ENCODE results near the gene CEP20.
A peak's percentile ranks its signal among the peaks of the same experiment; 100 is the strongest.
"Not testable (repeated sequence)": the region's sequence is repeated elsewhere in the genome, so short reads cannot be mapped to it uniquely, and the experiment has no call there.

The CEP20 gene

DNA sequence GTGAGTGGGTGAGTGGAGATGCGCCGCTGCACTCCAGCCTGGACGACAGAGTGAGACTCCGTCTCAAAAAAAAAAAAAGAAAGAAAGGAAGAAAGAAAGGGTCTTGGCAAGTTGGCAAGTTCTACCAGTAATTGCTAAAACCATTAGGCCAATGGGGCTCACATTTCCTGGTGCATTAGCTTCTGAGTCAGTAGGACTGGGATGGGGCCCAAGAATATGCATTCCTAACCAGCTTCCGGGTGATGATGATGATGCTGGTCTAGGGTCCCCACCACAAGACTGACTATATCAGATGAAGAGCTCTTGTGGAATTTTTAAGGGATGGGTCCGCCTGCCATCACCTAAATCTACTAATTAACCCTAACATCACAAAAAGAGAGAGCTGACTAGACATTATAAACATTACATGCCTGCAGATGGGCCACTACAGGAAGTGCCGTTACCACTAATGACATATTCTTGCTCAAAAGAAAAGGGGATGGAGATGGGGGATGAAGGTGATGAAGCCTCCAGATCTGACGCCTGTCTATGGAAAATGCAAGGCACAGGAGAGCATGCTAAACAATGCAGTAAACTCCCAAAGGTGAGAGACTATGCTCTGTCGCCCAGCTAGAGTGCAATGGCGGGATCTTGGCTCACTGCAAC lies 44.6 kb downstream of the CEP20 start:
- no peak for DNase-seq
- in situ Hi-C loops (cut with MboI; ENCODE audit: low pct_unique_long_range_greater_than_20kb, low sequenced_read_pairs) = no loop called here

DNA sequence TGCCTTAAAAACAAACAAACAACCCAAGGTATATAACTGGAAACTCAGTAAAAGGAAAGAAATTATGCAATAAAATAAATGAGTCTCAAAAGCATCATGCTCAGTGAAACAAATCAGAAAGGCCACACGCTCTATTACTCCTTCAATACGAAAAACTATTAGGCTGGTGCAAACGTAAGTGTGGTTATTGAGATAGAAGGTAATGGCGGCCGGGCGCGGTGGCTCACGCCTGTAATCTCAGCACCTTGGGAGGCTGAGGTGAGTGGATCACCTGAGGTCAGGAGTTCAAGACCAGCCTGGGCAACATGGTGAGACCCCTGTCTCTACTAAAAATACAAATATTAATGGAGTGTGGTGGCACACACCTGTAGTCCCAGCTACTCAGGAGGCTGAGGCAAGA lies 49.2 kb downstream of the CEP20 start:
- DNase-seq; in situ Hi-C loops (cut with MboI; ENCODE audit: low pct_unique_long_range_greater_than_20kb, low sequenced_read_pairs): not testable (repeated sequence)

DNA sequence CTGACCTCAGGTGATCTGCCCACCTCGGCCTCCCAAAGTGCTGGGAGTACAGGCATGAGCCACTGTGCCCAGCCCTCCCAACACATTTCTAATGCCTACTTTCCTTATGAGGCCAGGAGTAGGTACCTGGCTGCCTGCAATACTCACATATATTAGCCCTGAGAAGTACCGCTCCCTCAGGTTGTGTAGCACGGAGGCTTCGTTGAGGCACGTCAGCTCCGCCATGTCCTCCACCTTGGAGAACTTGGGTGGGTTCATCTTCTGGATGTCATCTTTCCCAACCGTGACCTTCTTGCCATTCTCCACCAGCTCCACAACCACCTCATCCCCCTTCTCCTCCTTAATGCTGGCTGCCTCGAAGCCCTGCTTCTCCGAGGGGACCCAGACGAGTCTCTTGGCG lies 50.6 kb downstream of the CEP20 start:
- DNase-seq = no peak
- in situ Hi-C loops (cut with MboI; ENCODE audit: low pct_unique_long_range_greater_than_20kb, low sequenced_read_pairs) = no loop called here

DNA sequence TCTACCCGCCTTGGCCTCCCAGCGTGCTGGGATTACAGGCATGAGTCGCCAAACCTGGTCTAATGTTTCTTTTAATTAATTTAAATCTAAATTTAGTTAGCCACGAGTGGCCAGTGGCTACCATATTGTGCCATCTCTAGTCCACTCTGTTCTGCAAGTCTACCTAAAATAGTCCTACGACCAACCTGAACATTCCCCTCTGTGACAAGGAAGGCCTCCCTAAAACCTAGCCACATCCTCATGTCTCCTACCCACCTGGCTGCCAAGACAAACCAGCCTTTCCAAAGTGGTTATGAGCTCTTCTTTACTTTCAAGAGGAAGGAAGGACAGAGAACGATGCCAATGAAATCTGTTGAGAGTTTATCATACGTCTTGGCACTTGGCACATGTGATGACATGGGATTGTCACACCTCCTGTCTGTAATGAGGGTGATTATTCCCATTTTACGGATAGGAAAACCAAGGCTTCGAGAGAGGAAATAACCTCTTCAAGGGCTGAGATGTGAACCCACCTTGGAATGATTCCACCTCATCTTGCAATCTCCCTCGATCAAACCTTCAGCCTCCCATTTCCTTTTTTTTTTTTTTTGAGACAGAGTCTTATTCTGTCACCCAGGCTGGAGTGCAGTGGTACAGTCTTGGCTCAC lies 51.3 kb downstream of the CEP20 start:
- in situ Hi-C loops (cut with MboI; ENCODE audit: low pct_unique_long_range_greater_than_20kb, low sequenced_read_pairs) = no loop called here
- no peak for DNase-seq

DNA sequence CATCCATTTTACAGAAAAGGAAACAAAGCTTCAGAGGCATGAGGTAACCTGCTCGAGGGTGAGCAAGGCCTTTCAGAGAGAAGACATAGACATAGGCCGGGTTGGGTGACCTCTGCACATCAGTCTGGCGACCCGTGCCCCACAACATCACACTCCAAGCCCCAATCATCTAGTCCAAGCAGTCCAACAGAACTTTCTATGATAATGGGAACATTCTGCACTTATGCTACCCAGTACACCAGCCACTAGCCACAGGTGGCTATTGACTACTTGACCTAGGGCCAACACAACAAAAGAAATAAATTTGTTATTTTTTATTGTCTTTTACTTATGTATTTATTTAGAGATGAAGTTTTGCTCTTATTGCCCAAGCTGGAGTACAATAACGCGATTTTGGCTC lies 52.3 kb downstream of the CEP20 start:
- DNase-seq = no peak
- in situ Hi-C loops (cut with MboI; ENCODE audit: low pct_unique_long_range_greater_than_20kb, low sequenced_read_pairs) = no loop called here

DNA sequence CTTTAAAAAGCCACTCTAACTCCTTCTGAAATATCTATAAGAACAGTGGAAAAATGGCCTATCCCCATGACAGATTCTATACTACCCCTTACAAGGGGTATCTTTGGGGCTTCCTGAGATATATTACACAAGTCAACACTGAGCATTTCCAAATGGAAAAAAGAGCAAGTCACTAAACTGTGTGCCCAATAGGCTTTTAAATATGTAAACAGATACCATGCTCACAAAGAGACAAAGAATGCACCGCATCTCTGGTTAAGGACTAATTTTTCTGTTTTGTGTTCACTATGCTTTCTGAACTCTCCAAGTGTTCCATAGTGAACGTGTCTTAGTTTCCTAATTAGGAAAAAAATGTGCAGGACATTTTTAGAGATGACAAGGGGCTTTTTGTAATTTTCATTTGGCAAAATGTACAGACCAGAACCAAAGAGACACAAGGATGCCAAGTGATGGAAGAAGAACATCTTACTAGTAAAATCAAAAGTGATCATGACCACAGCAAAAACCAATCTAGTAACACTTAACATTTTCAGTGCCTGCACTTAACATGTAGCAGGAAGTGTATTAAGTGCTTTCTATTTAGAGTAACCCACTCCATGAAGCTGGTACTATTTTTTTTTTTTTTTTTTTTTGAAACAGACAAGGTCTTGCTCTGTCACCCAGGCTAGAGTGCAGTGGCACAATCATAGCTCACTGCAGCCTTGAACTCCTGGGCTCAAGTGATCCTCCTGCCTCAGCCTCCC lies 53.1 kb downstream of the CEP20 start:
- no peak for DNase-seq
- in situ Hi-C loops (cut with MboI; ENCODE audit: low pct_unique_long_range_greater_than_20kb, low sequenced_read_pairs) = no loop called here

DNA sequence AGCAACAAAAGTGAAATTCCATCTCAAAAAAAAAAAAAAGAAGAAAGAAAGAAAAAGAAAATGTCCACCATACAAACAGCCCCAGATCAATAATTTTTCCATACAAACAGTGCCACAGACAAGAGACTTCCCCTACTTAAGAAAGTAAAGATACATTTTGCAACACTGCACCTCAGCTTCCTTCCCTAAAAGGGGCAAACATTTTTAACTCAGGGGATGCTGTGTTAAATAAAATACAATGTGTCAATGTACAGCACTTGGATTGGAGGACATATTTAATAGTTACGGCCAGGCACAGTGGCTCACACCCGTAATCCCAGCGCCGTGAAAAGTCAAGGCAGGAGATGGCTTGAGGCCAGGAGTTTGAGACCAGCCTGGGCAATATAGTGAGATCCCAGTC lies 53.9 kb downstream of the CEP20 start:
- no peak for DNase-seq

DNA sequence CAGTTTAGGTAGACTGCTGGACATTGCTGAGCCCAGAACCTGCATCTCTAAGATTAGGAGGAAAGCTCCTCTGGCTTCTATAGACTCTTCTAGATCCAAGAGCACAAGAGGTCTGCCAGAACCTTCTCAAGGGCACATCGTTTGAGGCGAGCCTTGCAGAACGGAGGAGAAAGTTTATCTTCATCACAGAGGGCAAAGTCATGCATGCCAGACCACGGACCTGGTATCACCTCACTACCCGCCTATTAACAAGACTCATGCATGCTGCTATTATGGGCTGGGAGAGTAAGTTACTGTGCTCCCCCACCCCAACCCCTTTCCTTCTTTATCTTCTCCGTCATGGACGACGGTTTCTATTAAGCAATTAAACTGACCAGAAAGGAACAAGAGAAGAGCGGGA lies 54.9 kb downstream of the CEP20 start:
- in situ Hi-C loops (cut with MboI; ENCODE audit: low pct_unique_long_range_greater_than_20kb, low sequenced_read_pairs) = no loop called here
- no peak for DNase-seq

More for the DNA sequence above, 53.9 kb downstream of the CEP20 start:
- in situ Hi-C loops (cut with MboI; ENCODE audit: low pct_unique_long_range_greater_than_20kb, low sequenced_read_pairs) = no loop called here

DNA sequence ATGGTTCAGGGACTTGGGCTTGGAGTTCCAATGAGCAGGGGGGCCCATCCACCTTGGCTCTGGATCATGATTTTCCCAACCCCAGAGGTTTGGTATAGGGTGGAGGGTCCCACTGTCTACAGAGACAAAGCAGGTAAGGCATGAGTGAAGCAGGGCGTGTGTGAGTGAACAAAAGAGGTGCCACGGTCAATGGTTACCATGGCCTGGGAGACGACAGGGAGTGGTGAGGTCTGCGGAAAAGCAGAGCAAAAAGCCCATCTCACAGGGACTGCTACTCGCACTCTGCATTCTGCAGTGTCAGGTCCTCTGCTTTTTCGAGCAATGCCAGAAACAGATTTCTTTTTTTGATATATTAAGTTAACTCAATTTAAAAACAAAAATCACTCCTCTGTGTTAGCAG lies 56.2 kb downstream of the CEP20 start:
- DNase-seq = no peak

DNA sequence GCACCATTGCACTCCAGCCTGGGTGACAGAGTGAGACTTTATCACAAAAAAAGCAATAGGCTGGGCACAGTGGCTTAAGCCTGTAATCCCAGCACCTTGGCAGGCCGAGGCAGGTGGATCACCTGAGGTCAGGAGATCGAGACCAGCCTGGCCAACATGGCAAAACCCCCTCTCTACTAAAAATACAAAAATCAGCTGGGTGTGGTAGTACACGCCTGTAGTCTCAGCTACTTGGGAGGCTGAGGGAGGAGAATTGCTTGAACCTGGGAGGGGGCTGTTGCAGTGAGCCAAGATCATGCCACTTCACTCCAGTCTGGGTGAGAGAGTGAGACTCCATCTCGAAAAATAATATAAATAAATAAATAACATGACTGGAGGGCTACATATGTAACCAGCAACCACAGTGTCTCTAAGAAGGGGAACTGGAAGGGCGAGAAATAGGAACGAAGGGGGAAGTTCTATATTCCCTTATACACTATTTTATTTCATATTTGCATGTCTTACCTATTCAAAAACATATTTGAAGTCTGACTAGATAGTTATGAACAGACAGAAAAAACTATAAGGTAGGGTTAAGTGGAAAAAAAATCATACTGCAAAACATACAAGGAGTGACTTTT lies 57.5 kb downstream of the CEP20 start:
- in situ Hi-C loops (cut with MboI; ENCODE audit: low pct_unique_long_range_greater_than_20kb, low sequenced_read_pairs) = no loop called here
- no peak for DNase-seq

More for the DNA sequence above, 56.2 kb downstream of the CEP20 start:
- in situ Hi-C loops (cut with MboI; ENCODE audit: low pct_unique_long_range_greater_than_20kb, low sequenced_read_pairs) = no loop called here

DNA sequence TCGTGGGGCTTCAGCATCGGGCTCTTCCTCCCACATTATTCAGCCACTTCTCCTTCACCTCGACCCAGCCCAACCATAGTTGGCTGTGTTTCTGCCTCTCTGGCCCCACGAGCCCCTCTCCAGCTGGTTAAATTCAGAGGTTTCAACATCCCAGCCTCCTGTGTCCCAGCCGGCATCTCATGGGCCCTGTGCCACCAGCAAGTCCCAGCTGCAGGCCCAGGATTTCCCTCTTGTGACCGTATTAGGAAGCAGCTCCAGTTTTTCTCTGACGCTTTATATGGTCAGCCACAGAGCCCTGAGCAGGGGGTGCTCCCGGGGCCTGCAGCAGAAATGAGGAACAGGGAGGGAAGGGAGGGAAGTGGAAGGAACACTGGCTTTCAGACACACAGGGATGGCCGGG lies 58.9 kb downstream of the CEP20 start:
- in situ Hi-C loops (cut with MboI; ENCODE audit: low pct_unique_long_range_greater_than_20kb, low sequenced_read_pairs) = no loop called here
- peak; percentile 44 for DNase-seq

DNA sequence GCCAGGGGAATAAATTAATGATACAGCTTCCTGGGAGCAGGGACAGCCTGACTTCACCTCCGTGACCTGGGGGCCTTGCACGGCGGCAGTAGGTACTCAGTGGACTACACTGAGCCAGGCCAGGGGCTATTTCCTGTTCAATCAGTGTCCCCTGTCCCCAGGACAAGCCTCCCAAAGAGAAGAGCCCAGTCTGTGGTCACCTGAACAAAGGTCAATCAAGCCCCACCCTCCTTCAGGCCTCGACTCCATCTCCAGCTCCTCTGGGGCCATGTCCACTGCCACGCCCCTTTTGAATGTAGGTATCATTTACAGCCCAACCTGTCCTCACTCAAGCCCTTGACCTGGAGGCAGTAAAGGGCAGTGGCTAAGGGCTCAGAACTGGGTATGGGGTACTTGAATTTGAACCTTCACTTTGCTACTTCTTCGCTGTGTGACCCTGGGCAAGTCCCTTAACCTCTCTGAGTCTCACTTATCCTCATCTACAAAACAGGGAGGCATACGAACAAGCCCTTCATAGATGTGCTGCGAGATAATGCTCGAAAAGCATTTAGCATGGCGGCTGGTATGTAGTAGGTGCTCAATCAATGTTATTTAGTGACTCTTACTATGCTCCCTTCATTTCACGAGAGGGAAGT lies 60.6 kb downstream of the CEP20 start:
- DNase-seq = no peak
- in situ Hi-C loops (cut with MboI; ENCODE audit: low pct_unique_long_range_greater_than_20kb, low sequenced_read_pairs) = no loop called here

DNA sequence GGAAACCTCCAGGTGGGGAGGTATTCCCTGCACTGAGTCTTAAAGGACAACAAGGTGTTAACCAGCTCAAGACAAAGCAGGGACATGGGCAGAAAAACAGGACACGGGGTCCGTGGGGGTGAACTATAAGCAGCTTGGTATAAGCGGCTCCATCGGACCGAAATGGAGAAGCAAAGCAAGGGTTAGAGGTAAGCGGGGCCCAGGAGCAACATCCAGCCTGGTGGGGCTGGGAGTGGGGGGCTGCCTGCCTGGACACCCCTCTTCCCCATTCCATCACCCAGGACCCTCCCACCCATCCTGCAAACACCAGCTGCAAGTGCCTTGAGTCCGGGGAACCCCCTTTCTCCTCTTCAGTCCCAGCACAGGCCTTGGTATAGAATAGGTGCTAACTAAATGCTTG lies 61.1 kb downstream of the CEP20 start:
- in situ Hi-C loops (cut with MboI; ENCODE audit: low pct_unique_long_range_greater_than_20kb, low sequenced_read_pairs) = no loop called here
- no peak for DNase-seq

DNA sequence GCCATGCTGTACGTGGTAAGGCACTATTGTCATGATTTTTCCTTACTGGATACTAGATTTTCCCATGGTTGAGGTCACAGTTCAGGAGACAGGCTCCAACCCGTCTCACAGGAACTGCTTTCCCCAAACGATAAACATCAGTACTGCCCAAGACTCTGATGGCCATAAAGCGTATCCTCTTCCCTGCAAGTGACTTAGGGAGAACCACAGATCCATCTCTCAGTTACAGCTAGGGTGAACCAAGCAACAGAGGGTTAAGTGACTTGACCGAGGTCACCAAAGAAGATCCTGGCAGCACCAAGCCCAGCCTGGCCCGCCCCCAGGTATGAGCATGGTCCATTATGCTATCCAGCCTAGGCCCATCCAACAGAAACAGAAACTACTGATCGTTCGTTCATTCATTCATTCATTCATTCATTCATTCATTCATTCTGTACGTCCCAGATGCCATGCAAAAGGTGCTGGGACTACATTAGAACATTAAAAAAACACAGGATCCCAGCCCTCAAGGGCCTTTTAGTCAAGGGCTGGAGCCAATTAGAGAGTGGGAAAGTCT lies 62.6 kb downstream of the CEP20 start:
- in situ Hi-C loops (cut with MboI; ENCODE audit: low pct_unique_long_range_greater_than_20kb, low sequenced_read_pairs) = no loop called here
- DNase-seq = no peak

DNA sequence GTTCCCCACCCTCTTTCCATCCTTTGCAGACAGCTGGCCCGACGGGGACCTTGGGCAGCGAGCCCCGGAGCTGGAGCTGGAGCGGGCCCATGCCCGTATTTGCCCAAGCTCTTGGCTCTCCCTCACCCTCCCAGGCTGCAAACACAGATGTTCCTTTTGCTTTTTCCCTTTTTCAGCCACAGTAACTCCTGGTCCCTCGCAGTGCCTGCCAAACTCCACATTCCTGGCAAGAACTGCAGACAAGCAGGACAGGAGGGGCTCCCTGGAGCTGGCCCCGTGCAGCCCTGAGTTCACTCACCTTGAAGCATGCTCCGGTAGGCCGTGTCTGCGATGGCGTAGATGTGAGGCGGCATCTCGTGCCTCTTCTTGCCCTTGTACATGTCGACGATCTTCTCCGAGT lies 65.4 kb downstream of the CEP20 start:
- in situ Hi-C loops (cut with MboI; ENCODE audit: low pct_unique_long_range_greater_than_20kb, low sequenced_read_pairs) = no loop called here
- DNase-seq = no peak

DNA sequence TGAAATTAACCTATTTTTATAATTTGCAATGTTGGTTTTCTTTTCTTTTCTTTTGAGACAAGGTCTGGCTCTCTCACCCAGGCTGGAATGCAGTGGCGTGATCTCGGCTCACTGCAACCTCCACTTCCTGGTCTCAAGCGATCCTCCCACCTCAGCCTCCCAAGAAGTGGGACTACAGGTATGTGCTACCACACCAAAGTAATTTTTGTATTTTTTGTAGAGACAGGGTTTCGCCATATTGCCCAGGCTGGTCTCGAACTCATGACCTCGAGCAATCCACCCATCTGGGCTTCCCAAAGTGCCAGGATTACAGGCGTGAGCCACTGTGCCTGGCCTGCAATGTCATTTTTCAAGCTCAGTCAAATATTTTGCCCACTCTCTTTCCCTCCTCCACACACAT lies 67.6 kb downstream of the CEP20 start:
- in situ Hi-C loops (cut with MboI; ENCODE audit: low pct_unique_long_range_greater_than_20kb, low sequenced_read_pairs) = no loop called here

DNA sequence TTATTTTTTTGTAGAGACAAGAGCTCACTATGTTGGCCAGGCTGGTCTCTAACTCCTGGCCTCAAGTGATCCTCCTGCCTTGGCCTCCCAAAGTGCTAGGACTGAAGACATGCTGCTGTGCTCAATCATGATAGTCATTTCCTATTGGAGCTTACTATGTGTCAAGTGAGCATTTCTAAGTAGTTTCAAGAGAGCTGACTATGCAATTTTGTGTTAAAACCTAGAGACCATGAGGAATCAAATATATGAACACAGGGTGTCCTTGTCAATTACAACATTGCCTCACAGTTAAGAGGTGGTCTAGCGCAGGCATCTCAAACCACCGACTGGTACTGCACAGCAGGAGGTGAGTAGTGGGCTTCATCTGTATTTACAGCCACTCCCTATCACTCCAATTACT lies 69.4 kb downstream of the CEP20 start:
- in situ Hi-C loops (cut with MboI; ENCODE audit: low pct_unique_long_range_greater_than_20kb, low sequenced_read_pairs) = no loop called here

More for the DNA sequence above, 67.6 kb downstream of the CEP20 start:
- no peak for DNase-seq

DNA sequence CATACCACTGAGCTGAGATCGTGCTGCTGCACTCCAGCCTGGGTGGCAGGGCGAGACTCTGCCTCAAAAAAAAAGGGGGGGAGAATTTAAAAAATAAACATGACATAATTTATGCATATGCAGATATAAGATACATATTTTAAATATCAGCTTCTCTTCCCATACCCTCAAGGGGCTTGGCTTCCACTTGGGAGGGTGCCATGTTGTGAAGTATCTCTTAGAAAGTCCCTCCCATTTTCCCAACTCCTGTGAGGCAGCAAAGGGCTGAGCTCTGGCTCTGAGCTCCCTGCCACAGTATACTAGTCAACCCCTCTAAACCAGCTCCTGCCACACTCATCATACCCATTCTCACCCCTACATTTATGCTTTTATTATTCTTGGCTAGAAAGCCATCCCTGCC lies 71.0 kb downstream of the CEP20 start:
- in situ Hi-C loops (cut with MboI; ENCODE audit: low pct_unique_long_range_greater_than_20kb, low sequenced_read_pairs) = no loop called here

More for the DNA sequence above, 69.4 kb downstream of the CEP20 start:
- DNase-seq = no peak

DNA sequence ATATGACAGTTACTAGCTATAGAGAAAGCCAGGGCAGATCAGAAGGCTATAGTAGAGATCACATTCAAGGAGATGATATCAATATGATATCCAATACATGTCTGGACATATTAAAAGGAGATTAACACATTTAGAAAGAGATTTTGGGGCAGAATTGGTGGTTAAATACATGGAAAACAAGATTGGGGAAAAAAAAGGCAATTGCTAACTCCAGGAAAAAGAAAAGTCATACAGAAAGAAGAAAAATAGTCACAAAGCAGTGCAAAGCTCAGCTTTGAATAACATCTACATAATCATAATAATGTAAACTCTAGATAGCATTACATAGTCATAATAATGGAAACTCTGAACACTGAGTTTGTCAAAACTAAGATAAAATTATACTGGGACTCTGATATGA lies 72.2 kb downstream of the CEP20 start:
- DNase-seq = no peak
- in situ Hi-C loops (cut with MboI; ENCODE audit: low pct_unique_long_range_greater_than_20kb, low sequenced_read_pairs) = no loop called here

More for the DNA sequence above, 71.0 kb downstream of the CEP20 start:
- DNase-seq = no peak
